K562 (cell line): ENCODE data around the gene ZNF865. TPM values are rescaled to one million over a fixed set of nuclear protein-coding genes. Genes with fewer than 3 reads are reported as not detected.

Experiments used
- EZH2 ChIP-seq: IDR thresholded peaks from 2 replicates; pipeline ENCODE4 v1.6.1; 2012; ENCODE audit warnings: low read depth, mild to moderate bottlenecking, inconsistent platforms, low read length, borderline replicate concordance
- GATA2 ChIP-seq: sonication (generic); formaldehyde crosslinking; IDR thresholded peaks from 2 replicates; pipeline ENCODE4 v1.4.0; 2020; ENCODE audit warnings: mild to moderate bottlenecking, missing genetic modification reagents
- GTF2E2 ChIP-seq: fragments of 200-800 bp; sonication (Bioruptor generic); IDR thresholded peaks from 2 replicates; pipeline ENCODE4 v1.6.1; 2016; ENCODE audit warnings: missing genetic modification characterization, missing compliant biosample characterization
- GTF2F1 ChIP-seq: IDR thresholded peaks from 2 replicates; pipeline ENCODE4 v1.6.1; 2011; ENCODE audit warnings: low read depth, low read length, improper control_type of control experiment
- HLTF ChIP-seq: fragments of 450-650 bp; IDR thresholded peaks from 2 replicates; pipeline ENCODE4 v1.6.1; 2016
- MYC ChIP-seq, 2 experiments: fragments of 250-450 bp in 1 of 2; sonication (Bioruptor Pico) in 1 of 2; IDR thresholded peaks; 2 replicates each; pipeline versions ENCODE4 v1.5.1 to v1.6.1; 2012 to 2021; ENCODE audit warnings: low read depth in 2 of 2, borderline replicate concordance in 1 of 2, improper control_type of control experiment in 1 of 2, low read length in 1 of 2, mild to moderate bottlenecking in 1 of 2, moderate library complexity in 1 of 2
- PHF20 ChIP-seq: fragments of 450-650 bp; IDR thresholded peaks from 2 replicates; pipeline ENCODE4 v1.6.1; 2018; ENCODE audit not compliant: partially characterized antibody
- POLR3A ChIP-seq: IDR thresholded peaks from 2 replicates; pipeline ENCODE4 v1.6.1; 2011; ENCODE audit warnings: borderline replicate concordance, mild to moderate bottlenecking, moderate library complexity; ENCODE audit not compliant: insufficient read length, insufficient read depth; ENCODE audit errors: extremely low read depth
- RB1 ChIP-seq: fragments of 450-650 bp; IDR thresholded peaks from 2 replicates; pipeline ENCODE4 v1.6.1; 2017; ENCODE audit warnings: low read depth, mild to moderate bottlenecking
- SETDB1 ChIP-seq: IDR thresholded peaks from one replicate; pipeline ENCODE4 v1.6.1; 2012; ENCODE audit warnings: low read length, control low read depth, inconsistent platforms
- SMARCC2 ChIP-seq: fragments of 450-650 bp; IDR thresholded peaks from 2 replicates; pipeline ENCODE4 v1.6.1; 2017; ENCODE audit warnings: antibody characterized with exemption, moderate library complexity, mild to moderate bottlenecking, low read depth
- SNIP1 ChIP-seq: fragments of 450-650 bp; IDR thresholded peaks from 2 replicates; pipeline ENCODE4 v1.7.1; 2017; ENCODE audit warnings: low read depth, mild to moderate bottlenecking
- SPI1 ChIP-seq: IDR thresholded peaks from 2 replicates; pipeline ENCODE4 v1.6.1; 2011; ENCODE audit warnings: low read depth, low read length, control low read depth, borderline replicate concordance
- STAT5B ChIP-seq: fragments of 250-450 bp; sonication (Bioruptor Pico); IDR thresholded peaks from 2 replicates; pipeline ENCODE4 v1.8.0; 2021; ENCODE audit warnings: mild to moderate bottlenecking, inconsistent platforms
- TBL1XR1 ChIP-seq, 2 experiments: IDR thresholded peaks; 2 replicates each; pipeline ENCODE4 v1.6.1; 2012; ENCODE audit warnings: improper control_type of control experiment in 2 of 2, low read length in 2 of 2, mild to moderate bottlenecking in 1 of 2
- ZBTB7A ChIP-seq: IDR thresholded peaks from 2 replicates; pipeline ENCODE4 v1.6.1; 2011; ENCODE audit warnings: low read depth, mild to moderate bottlenecking, low read length, moderate library complexity, borderline replicate concordance; ENCODE audit not compliant: control insufficient read depth
- ZFPM2 ChIP-seq: fragments of 250-450 bp; sonication (Bioruptor Pico); IDR thresholded peaks from 2 replicates; pipeline ENCODE4 v1.5.1; 2022; ENCODE audit warnings: mild to moderate bottlenecking
- ZNF140 ChIP-seq: fragments of 250-450 bp; sonication (Bioruptor Pico); IDR thresholded peaks from 2 replicates; pipeline ENCODE4 v1.8.0; 2021; ENCODE audit warnings: moderate library complexity, mild to moderate bottlenecking, inconsistent platforms
- ZNF197 ChIP-seq: fragments of 200-800 bp; sonication (Bioruptor generic); IDR thresholded peaks from 2 replicates; pipeline ENCODE4 v1.6.1; 2016; ENCODE audit warnings: low read depth, missing genetic modification characterization, missing compliant biosample characterization
- ZNF24 ChIP-seq: fragments of 450-650 bp; IDR thresholded peaks from 2 replicates; pipeline ENCODE4 v1.6.1; 2016
- ZNF311 ChIP-seq: fragments of 250-450 bp; sonication (Bioruptor Pico); IDR thresholded peaks from 2 replicates; pipeline ENCODE4 v1.4.0; 2020; ENCODE audit warnings: mild to moderate bottlenecking, moderate library complexity
- ZNF695 ChIP-seq: fragments of 450-650 bp; formaldehyde crosslinking; IDR thresholded peaks from 2 replicates; pipeline ENCODE4 v1.4.0; 2020; ENCODE audit warnings: mild to moderate bottlenecking, moderate library complexity
- polyA plus RNA-seq, 8 experiments: library from polyadenylated mRNA; depleted of rRNA in 4 of 8; stranded (reverse) in 5 of 8; unstranded in 3 of 8; fragments of >200 nt; fragmentation: Nextera tagmentation in 2 of 8; fragmentation: Illumina TruSeq in 1 of 8; extraction: Ambion mirVana in 2 of 8; extraction: Trizol in 1 of 8; gene quantifications; 2 replicates each; pipeline versions ENCODE4 v1.2.1 to v1.2.3, GENCODE V29; 2011 to 2014; ENCODE audit warnings: inconsistent platforms in 1 of 8, missing spikeins in 1 of 8
- total RNA-seq, 7 experiments: library from RNA; depleted of rRNA in 6 of 7; stranded (reverse); fragments of >200 nt in 6 of 7; fragmentation: Illumina TruSeq in 2 of 7; extraction: Trizol in 2 of 7; gene quantifications; 2 replicates each; pipeline versions ENCODE4 v1.2.1 to v1.2.3, GENCODE V29; 2011 to 2021; ENCODE audit warnings: low replicate concordance in 1 of 7
- TF ChIP-seq, protein P1 (sequence below): fragments of 250-450 bp; sonication (Bioruptor Pico); IDR thresholded peaks from 2 replicates; pipeline ENCODE4 v1.5.0; 2021
- TF ChIP-seq, protein P2 (sequence below): fragments of 250-450 bp; sonication (Bioruptor Pico); IDR thresholded peaks from 2 replicates; pipeline ENCODE4 v1.4.0; 2020; ENCODE audit warnings: mild to moderate bottlenecking
- TF ChIP-seq, protein P3 (sequence below), 2 experiments: fragments of 450-650 bp; conservative IDR thresholded peaks; 2 replicates each; pipeline ENCODE4 v1.6.1; 2017; ENCODE audit warnings: mild to moderate bottlenecking in 2 of 2, moderate library complexity in 2 of 2

ZNF865 gene
- total and polyA plus RNA-seq, 9 of the 15 experiments (the other 6 are each of a cell fraction or from before 2014, with no cell fraction given) = 0.40 to 18.8 (median 1.6) TPM; not detected in 2

DNA sequence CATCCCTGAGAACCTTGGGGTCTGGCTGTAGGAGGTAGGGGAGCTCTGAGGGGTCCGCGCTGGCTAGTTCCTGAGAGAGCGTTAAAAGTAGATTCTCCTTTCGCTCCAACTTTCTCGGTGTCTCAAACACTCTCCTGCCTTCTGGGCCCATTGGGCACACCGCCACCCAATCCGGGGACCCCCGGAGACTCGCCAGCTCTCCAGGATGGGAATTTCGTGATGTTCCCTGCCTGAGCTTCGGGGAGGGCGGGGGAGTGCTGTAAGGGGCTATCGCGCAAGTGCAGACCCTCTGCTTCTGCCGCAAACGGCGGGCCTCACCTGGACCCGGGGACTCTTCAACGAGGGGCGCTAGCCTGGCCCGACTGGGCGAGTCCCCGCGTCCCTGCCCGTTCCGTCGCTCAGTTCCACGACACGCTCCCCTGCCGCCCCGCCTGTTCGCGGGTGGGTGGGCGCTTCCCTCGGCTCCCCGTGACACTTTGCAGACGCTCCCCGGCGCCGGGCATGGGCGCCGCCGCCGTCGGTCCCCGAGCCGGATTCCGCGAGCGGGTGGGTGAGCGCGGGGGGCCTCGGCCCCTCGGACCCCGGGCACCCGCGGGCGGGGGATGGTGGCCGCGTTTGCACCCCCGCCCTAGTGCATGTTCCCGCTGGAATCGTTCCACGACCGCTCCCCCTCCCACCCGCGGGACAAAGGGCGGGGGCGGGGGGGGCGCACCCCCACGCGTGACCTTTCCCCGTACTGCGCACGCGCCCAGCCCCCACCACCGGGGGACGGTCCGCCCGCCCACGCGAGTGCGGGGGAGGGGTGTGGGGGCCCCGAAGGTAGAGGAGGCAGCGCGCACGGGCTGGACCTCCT is 42.5 kb downstream of the ZNF865 start, which contains the start of gene CCDC106 (continued):
- TF ChIP-seq, protein P1, sequence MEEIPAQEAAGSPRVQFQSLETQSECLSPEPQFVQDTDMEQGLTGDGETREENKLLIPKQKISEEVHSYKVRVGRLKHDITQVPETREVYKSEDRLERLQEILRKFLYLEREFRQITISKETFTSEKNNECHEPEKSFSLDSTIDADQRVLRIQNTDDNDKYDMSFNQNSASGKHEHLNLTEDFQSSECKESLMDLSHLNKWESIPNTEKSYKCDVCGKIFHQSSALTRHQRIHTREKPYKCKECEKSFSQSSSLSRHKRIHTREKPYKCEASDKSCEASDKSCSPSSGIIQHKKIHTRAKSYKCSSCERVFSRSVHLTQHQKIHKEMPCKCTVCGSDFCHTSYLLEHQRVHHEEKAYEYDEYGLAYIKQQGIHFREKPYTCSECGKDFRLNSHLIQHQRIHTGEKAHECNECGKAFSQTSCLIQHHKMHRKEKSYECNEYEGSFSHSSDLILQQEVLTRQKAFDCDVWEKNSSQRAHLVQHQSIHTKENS = no peak
- TF ChIP-seq PHF20 (no peak), ZNF197 (CRISPR knock-in tag) (no peak), ZBTB7A (peak; percentile 77), ZNF24 (no peak), GTF2E2 (no peak), HLTF (peak; percentile 69; the same call in 1 of the 2 replicates), ZNF695 (no peak), GTF2F1 (no peak), TBL1XR1 (IDR thresholded peaks at IDR 0.05; ENCODE audit: low read length in 2 of 2) (no peak), ZNF140 (no peak), GATA2 (CRISPR knock-in tag) (no peak), SMARCC2 (no peak), STAT5B (CRISPR knock-in tag) (no peak), EZH2 (no peak), SPI1 (no peak), RB1 (peak; percentile 92), POLR3A (no peak), SNIP1 (no peak), MYC (IDR thresholded peaks at IDR 0.05; ENCODE audit: low read depth, low read length) (0 out of 2 replicates have a peak, but pooled peaks have one; percentile 23), MYC (CRISPR knock-in tag; IDR thresholded peaks at IDR 0.05; ENCODE audit: borderline replicate concordance, low read depth) (no peak), SETDB1 (no peak), ZFPM2 (no peak; the same call in 1 of the 2 replicates), ZNF311 (CRISPR knock-in tag) (no peak)
- TF ChIP-seq, protein P2, sequence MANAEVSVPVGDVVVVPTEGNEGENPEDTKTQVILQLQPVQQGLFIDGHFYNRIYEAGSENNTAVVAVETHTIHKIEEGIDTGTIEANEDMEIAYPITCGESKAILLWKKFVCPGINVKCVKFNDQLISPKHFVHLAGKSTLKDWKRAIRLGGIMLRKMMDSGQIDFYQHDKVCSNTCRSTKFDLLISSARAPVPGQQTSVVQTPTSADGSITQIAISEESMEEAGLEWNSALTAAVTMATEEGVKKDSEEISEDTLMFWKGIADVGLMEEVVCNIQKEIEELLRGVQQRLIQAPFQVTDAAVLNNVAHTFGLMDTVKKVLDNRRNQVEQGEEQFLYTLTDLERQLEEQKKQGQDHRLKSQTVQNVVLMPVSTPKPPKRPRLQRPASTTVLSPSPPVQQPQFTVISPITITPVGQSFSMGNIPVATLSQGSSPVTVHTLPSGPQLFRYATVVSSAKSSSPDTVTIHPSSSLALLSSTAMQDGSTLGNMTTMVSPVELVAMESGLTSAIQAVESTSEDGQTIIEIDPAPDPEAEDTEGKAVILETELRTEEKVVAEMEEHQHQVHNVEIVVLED (CRISPR knock-in tag) = no peak
- TF ChIP-seq, protein P3, sequence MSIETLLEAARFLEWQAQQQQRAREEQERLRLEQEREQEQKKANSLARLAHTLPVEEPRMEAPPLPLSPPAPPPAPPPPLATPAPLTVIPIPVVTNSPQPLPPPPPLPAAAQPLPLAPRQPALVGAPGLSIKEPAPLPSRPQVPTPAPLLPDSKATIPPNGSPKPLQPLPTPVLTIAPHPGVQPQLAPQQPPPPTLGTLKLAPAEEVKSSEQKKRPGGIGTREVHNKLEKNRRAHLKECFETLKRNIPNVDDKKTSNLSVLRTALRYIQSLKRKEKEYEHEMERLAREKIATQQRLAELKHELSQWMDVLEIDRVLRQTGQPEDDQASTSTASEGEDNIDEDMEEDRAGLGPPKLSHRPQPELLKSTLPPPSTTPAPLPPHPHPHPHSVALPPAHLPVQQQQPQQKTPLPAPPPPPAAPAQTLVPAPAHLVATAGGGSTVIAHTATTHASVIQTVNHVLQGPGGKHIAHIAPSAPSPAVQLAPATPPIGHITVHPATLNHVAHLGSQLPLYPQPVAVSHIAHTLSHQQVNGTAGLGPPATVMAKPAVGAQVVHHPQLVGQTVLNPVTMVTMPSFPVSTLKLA (conservative IDR thresholded peaks at IDR 0.05) = peak; percentile 27 to 83; a peak in 3 of 4 replicates
